ENCODE data around the gene SOCS2. TPM values are rescaled to one million over a fixed set of nuclear protein-coding genes. Genes with fewer than 3 reads are reported as not detected.

The SOCS2 gene
- total and polyA plus RNA-seq, 2 donors (not counting 3 experiments of a cell fraction or from before 2014, with no cell fraction given) = 2.4 to 5.6 TPM

DNA sequence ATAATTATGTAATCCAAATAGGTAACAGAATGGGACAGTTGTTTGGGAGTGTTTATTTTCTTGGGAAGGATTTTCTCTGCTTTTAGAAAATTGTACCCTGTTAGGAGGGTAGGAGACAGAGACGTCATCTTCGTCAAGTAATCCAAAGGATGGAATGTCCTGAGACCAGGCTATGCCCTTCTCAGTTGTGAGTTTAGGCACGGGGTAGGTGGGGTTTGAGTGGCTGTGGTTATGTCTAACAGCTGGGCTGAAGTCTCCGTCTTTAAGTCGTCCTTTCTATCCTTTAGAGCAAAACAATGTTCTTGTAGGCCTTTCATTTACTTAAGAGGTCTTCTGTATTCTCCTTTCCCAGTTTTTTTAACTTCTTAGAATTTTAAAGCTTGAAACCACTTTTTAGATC lies 5.7 kb downstream of the SOCS2 start:
- Histone ChIP-seq H3K79me2 (ENCODE audit: control insufficient read depth, insufficient read depth, low read length) (no peaks in the 10 kb centered on the region), H3K27ac (ENCODE audit: insufficient read depth, low read depth, low read length) (no peak overlapping the region)
- intact Hi-C loops (cut with micrococcal nuclease) = no loop called here

More for the DNA sequence above, 5.7 kb downstream of the SOCS2 start:
- ChIA-PET CTCF (no interaction called here), POLR2A (no interaction called here)
- H3K9me1 ChIP-seq (replicated peaks; ENCODE audit: control insufficient read depth, extremely low read depth, insufficient read depth, low read length) = no peaks in the 10 kb centered on the region
- peaks cover 33 to 38% of the 10 kb centered on the region in 2 experiments for H3K27me3 ChIP-seq (ENCODE audit: control insufficient read depth in 2 of 2, insufficient read depth in 2 of 2, low read length in 2 of 2)
- H3K4me1 ChIP-seq (ENCODE audit: control insufficient read depth, extremely low read depth, insufficient read depth, low read length) = no peaks in the 10 kb centered on the region
- no peak for TF ChIP-seq POLR2A (IDR thresholded peaks at IDR 0.05; ENCODE audit: low read depth, low read length)
- TF ChIP-seq POLR2AphosphoS5 (IDR thresholded peaks at IDR 0.05; ENCODE audit: insufficient read depth, low read depth, low read length) = no peak
- no peak for TF ChIP-seq MYC (IDR thresholded peaks at IDR 0.05; ENCODE audit: low read depth, low read length)
- TF ChIP-seq, protein P1, sequence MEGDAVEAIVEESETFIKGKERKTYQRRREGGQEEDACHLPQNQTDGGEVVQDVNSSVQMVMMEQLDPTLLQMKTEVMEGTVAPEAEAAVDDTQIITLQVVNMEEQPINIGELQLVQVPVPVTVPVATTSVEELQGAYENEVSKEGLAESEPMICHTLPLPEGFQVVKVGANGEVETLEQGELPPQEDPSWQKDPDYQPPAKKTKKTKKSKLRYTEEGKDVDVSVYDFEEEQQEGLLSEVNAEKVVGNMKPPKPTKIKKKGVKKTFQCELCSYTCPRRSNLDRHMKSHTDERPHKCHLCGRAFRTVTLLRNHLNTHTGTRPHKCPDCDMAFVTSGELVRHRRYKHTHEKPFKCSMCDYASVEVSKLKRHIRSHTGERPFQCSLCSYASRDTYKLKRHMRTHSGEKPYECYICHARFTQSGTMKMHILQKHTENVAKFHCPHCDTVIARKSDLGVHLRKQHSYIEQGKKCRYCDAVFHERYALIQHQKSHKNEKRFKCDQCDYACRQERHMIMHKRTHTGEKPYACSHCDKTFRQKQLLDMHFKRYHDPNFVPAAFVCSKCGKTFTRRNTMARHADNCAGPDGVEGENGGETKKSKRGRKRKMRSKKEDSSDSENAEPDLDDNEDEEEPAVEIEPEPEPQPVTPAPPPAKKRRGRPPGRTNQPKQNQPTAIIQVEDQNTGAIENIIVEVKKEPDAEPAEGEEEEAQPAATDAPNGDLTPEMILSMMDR (IDR thresholded peaks at IDR 0.05; ENCODE audit: extremely low read depth in 1 of 2, insufficient read depth in 1 of 2, low read depth in 1 of 2, low read length in 2 of 2) = no peak
- no peak for TF ChIP-seq EZH2 (IDR thresholded peaks at IDR 0.05; ENCODE audit: borderline replicate concordance, low read depth, low read length, severe bottlenecking)
- no peak for TF ChIP-seq FOS (IDR thresholded peaks at IDR 0.05; ENCODE audit: borderline replicate concordance, insufficient read depth, low read length)
- TF ChIP-seq MAX (IDR thresholded peaks at IDR 0.05; ENCODE audit: insufficient read depth, insufficient read length) = no peak
- TF ChIP-seq GATA2 (IDR thresholded peaks at IDR 0.05; ENCODE audit: insufficient read depth, insufficient read length, low read depth, low read length) = no peak
- no peak for TF ChIP-seq JUN (IDR thresholded peaks at IDR 0.05; ENCODE audit: borderline replicate concordance, insufficient read depth, insufficient read length, low read depth)
- BruUV-seq (replicated peaks) = no TSS peak
- no peaks in the 10 kb centered on the region for H3K9me3 ChIP-seq (replicated peaks; ENCODE audit: control insufficient read depth, insufficient read depth, low read length)
- dilution Hi-C loops (cut with MboI; ENCODE audit: extremely low pct_ligation_motif_present, low sequenced_read_pairs) = no loop called here
- no peaks in the 10 kb centered on the region for H4K20me1 ChIP-seq (replicated peaks; ENCODE audit: control insufficient read depth, extremely low read depth, insufficient read depth, low read length)
- no peaks in the 10 kb centered on the region for H3K36me3 ChIP-seq (ENCODE audit: control insufficient read depth in 2 of 2, extremely low read depth in 1 of 2, insufficient read depth in 2 of 2, low read length in 2 of 2)
- FAIRE-seq (no peak), DNase-seq (ENCODE audit: low read depth, low spot score) (no peak)
- no peak overlapping the region for H3K4me2 ChIP-seq (ENCODE audit: insufficient read depth, low read length)
- H2AFZ ChIP-seq (ENCODE audit: low read depth, low read length) = no peak overlapping the region
- H3K4me3 ChIP-seq (replicated peaks in 1 of 3; ENCODE audit: insufficient read depth in 1 of 3, low read depth in 1 of 3, low read length in 3 of 3) = no peak overlapping the region
- H3K9ac ChIP-seq (replicated peaks; ENCODE audit: extremely low read depth, insufficient read depth, low read length) = no peak overlapping the region

Measured in endothelial cell of umbilical vein (primary cell).